Activated CD8-positive, alpha-beta memory T cell treated with anti-CD3 and anti-CD28 coated beads, Interleukin-2, amount 50 U/mL, for 48 hours (primary cell): ENCODE measurements around the gene CPSF7.
"Not testable (repeated sequence)": the region's sequence is repeated elsewhere in the genome, so short reads cannot be mapped to it uniquely, and the experiment has no call there.

Experiments
- DNase-seq: peaks from one replicate; pipeline ENCODE4 v3.0.0-alpha.2; 2020

Gene CPSF7

GRCh38 chr11:61437496-61437895 is 7.7 kb upstream of the CPSF7 start:
- DNase-seq = no peak

- DNase-seq = not testable (repeated sequence)
Measured at GRCh38 chr11:61430839-61431238, 1.1 kb upstream of the CPSF7 start.

- DNase-seq = peak; percentile 89
Measured at GRCh38 chr11:61429346-61429690, 457 bp downstream of the CPSF7 start.

- DNase-seq = no peak
Measured at GRCh38 chr11:61425367-61426131, 4.2 kb downstream of the CPSF7 start.

- no peak for DNase-seq
Measured at GRCh38 chr11:61422226-61422625, 7.5 kb downstream of the CPSF7 start.

- DNase-seq = no peak
Measured at GRCh38 chr11:61418136-61418535, 11.6 kb downstream of the CPSF7 start.

- DNase-seq = no peak
Measured at GRCh38 chr11:61417670-61418069, 12.1 kb downstream of the CPSF7 start.

- no peak for DNase-seq
Measured at GRCh38 chr11:61416941-61417340, 12.8 kb downstream of the CPSF7 start.

GRCh38 chr11:61415381-61415780 is 14.4 kb downstream of the CPSF7 start:
- DNase-seq = no peak

GRCh38 chr11:61414547-61414946 is 15.2 kb downstream of the CPSF7 start:
- no peak for DNase-seq

- DNase-seq = no peak
Measured at GRCh38 chr11:61413496-61413895, 16.3 kb downstream of the CPSF7 start.

- no peak for DNase-seq
Measured at GRCh38 chr11:61411589-61411988, 18.2 kb downstream of the CPSF7 start.

- DNase-seq = no peak
Measured at GRCh38 chr11:61406991-61407728, 22.6 kb downstream of the CPSF7 start.

GRCh38 chr11:61406067-61406466 is 23.7 kb downstream of the CPSF7 start:
- DNase-seq = no peak

GRCh38 chr11:61404641-61405040 is 25.1 kb downstream of the CPSF7 start:
- DNase-seq = no peak

GRCh38 chr11:61404103-61404502 is 25.7 kb downstream of the CPSF7 start:
- DNase-seq = no peak

GRCh38 chr11:61403658-61404057 is 26.1 kb downstream of the CPSF7 start:
- no peak for DNase-seq

- no peak for DNase-seq
Measured at GRCh38 chr11:61401573-61401972, 28.2 kb downstream of the CPSF7 start.

GRCh38 chr11:61401173-61401572 is 28.6 kb downstream of the CPSF7 start:
- DNase-seq = no peak

- DNase-seq = peak; percentile 60
Measured at GRCh38 chr11:61392981-61393595, 36.7 kb downstream of the CPSF7 start.

- DNase-seq = no peak
Measured at GRCh38 chr11:61390161-61390560, 39.6 kb downstream of the CPSF7 start.

- no peak for DNase-seq
Measured at GRCh38 chr11:61384271-61385242, 45.2 kb downstream of the CPSF7 start.

GRCh38 chr11:61383859-61384258 is 45.9 kb downstream of the CPSF7 start:
- DNase-seq = not testable (repeated sequence)
